Measurements from ENCODE around the gene ZBED4.

Gene ZBED4

GRCh38 chr22:49906071-49906798, 52.6 kb downstream of the ZBED4 start:
- H3K36me3 ChIP-seq (ENCODE audit: control insufficient read depth, insufficient read depth, low read length), result no peaks in the 10 kb centered on the region
- H2AFZ ChIP-seq, result no peak overlapping the region

GRCh38 chr22:49906799-49907290, 53.2 kb downstream of the ZBED4 start:
- TF ChIP-seq CTCF (IDR thresholded peaks at IDR 0.05), result no peak
- no peaks in the 10 kb centered on the region for H3K9me3 ChIP-seq (ENCODE audit: control insufficient read depth, low read length)
- no peak overlapping the region for H3K4me2 ChIP-seq (ENCODE audit: low read length)
- H3K27ac ChIP-seq, result no peak overlapping the region
- no peak overlapping the region for H2AFZ ChIP-seq
- no peaks in the 10 kb centered on the region for H3K79me2 ChIP-seq
- no peaks in the 10 kb centered on the region for H3K36me3 ChIP-seq (ENCODE audit: control insufficient read depth, insufficient read depth, low read length)
- no peak overlapping the region for H3K9ac ChIP-seq
- H3K4me1 ChIP-seq, result no peaks in the 10 kb centered on the region
- no peaks in the 10 kb centered on the region for H3K27me3 ChIP-seq (ENCODE audit: control insufficient read depth, insufficient read depth, low read length)
- no peak overlapping the region for H3K4me3 ChIP-seq (ENCODE audit: low read depth, low read length)

More at GRCh38 chr22:49906071-49906798, 52.6 kb downstream of the ZBED4 start:
- H3K4me1 ChIP-seq, result no peaks in the 10 kb centered on the region
- H3K9me3 ChIP-seq (ENCODE audit: control insufficient read depth, low read length), result no peaks in the 10 kb centered on the region
- H3K9ac ChIP-seq, result no peak overlapping the region
- no peak overlapping the region for H3K4me2 ChIP-seq (ENCODE audit: low read length)
- no peaks in the 10 kb centered on the region for H3K79me2 ChIP-seq
- no peak overlapping the region for H3K4me3 ChIP-seq (ENCODE audit: low read depth, low read length)
- no peak overlapping the region for H3K27ac ChIP-seq
- H3K27me3 ChIP-seq (ENCODE audit: control insufficient read depth, insufficient read depth, low read length), result no peaks in the 10 kb centered on the region
- TF ChIP-seq CTCF (IDR thresholded peaks at IDR 0.05), result no peak

GRCh38 chr22:49907807-49908206, 54.2 kb downstream of the ZBED4 start:
- H2AFZ ChIP-seq, result no peak overlapping the region
- H3K27ac ChIP-seq, result no peak overlapping the region
- H3K9ac ChIP-seq, result no peak overlapping the region
- TF ChIP-seq CTCF (IDR thresholded peaks at IDR 0.05), result no peak
- H3K9me3 ChIP-seq (ENCODE audit: control insufficient read depth, low read length), result no peaks in the 10 kb centered on the region
- H3K79me2 ChIP-seq, result no peaks in the 10 kb centered on the region
- no peaks in the 10 kb centered on the region for H3K27me3 ChIP-seq (ENCODE audit: control insufficient read depth, insufficient read depth, low read length)
- H3K4me3 ChIP-seq (ENCODE audit: low read depth, low read length), result no peak overlapping the region
- no peak overlapping the region for H3K4me2 ChIP-seq (ENCODE audit: low read length)
- H3K36me3 ChIP-seq (ENCODE audit: control insufficient read depth, insufficient read depth, low read length), result no peaks in the 10 kb centered on the region
- no peaks in the 10 kb centered on the region for H3K4me1 ChIP-seq

GRCh38 chr22:49909476-49910205, 56.0 kb downstream of the ZBED4 start:
- no peak overlapping the region for H2AFZ ChIP-seq
- H3K9ac ChIP-seq, result no peak overlapping the region
- H3K79me2 ChIP-seq, result no peaks in the 10 kb centered on the region
- H3K4me1 ChIP-seq, result no peaks in the 10 kb centered on the region
- H3K27ac ChIP-seq, result no peak overlapping the region
- H3K4me2 ChIP-seq (ENCODE audit: low read length), result no peak overlapping the region
- no peak for TF ChIP-seq CTCF (IDR thresholded peaks at IDR 0.05)
- no peak overlapping the region for H3K4me3 ChIP-seq (ENCODE audit: low read depth, low read length)
- H3K9me3 ChIP-seq (ENCODE audit: control insufficient read depth, low read length), result no peaks in the 10 kb centered on the region
- no peaks in the 10 kb centered on the region for H3K27me3 ChIP-seq (ENCODE audit: control insufficient read depth, insufficient read depth, low read length)
- H3K36me3 ChIP-seq (ENCODE audit: control insufficient read depth, insufficient read depth, low read length), result no peaks in the 10 kb centered on the region
